Measurements from ENCODE around the gene CADPS2. TPM values are rescaled to one million over a fixed set of nuclear protein-coding genes. Genes with fewer than 3 reads are reported as not detected.

Gene CADPS2
- total RNA-seq, 1 experiment from 2014 or later, result 12.2 TPM

DNA sequence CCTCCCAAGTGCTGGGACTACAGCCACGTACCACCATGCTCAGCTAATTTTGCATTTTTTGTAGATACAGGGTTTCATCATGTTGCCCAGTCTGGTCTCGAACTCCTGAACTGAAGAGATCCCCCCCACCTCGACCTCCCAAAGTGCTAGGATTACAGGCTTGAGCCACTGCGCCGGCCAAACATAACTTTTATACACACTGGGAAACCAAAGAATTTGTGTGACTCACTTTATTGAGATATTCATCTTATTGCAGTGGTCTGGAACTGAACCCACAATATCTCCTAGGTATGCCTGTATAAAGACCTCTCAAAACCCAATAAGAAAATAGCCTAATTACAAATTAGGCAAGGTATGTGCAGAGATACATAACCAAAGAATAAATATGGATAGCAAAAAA, 399.1 kb downstream of the CADPS2 start (continued):
- TF ChIP-seq, protein P1, sequence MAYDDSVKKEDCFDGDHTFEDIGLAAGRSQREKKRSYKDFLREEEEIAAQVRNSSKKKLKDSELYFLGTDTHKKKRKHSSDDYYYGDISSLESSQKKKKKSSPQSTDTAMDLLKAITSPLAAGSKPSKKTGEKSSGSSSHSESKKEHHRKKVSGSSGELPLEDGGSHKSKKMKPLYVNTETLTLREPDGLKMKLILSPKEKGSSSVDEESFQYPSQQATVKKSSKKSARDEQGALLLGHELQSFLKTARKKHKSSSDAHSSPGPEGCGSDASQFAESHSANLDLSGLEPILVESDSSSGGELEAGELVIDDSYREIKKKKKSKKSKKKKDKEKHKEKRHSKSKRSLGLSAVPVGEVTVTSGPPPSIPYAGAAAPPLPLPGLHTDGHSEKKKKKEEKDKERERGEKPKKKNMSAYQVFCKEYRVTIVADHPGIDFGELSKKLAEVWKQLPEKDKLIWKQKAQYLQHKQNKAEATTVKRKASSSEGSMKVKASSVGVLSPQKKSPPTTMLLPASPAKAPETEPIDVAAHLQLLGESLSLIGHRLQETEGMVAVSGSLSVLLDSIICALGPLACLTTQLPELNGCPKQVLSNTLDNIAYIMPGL (CRISPR knock-in tag; IDR thresholded peaks at IDR 0.05), result no peak
- no peak for TF ChIP-seq FOXK1 (CRISPR knock-in tag; IDR thresholded peaks at IDR 0.05)
- TF ChIP-seq, protein P2, sequence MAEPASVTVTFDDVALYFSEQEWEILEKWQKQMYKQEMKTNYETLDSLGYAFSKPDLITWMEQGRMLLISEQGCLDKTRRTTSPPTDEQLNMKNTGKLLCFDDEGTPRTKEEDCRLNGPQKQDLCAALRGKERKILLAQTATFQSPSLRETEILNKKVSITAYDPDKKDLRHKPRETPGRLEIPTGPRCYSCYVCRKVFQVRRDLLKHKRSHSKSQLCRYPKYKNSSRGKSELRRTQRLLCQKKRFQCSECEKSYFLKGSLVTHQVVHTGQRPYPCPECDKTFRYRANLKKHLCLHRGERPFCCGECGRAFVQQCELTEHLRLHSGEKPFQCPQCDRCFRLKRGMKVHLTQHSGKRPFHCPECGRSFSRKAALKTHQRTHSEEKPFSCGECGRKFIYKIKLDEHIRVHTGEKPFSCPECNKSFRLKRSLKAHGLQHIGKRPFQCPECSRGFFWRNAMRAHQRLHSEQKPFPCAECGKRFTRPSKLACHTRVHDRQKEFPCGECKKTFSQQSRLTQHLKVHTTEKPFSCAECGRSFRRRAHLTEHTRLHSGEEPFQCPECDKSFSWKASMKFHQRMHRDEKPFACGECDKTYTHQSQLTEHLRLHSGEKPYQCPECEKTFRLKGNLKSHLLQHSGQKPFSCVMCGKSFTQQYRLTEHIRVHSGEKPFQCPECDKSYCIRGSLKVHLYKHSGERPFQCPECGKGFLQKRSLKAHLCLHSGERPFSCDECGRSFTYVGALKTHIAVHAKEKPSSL (CRISPR knock-in tag; conservative IDR thresholded peaks at IDR 0.05), result no peak
- TF ChIP-seq, protein P3, sequence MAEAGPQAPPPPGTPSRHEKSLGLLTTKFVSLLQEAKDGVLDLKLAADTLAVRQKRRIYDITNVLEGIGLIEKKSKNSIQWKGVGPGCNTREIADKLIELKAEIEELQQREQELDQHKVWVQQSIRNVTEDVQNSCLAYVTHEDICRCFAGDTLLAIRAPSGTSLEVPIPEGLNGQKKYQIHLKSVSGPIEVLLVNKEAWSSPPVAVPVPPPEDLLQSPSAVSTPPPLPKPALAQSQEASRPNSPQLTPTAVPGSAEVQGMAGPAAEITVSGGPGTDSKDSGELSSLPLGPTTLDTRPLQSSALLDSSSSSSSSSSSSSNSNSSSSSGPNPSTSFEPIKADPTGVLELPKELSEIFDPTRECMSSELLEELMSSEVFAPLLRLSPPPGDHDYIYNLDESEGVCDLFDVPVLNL (CRISPR knock-in tag; IDR thresholded peaks at IDR 0.05; ENCODE audit: borderline replicate concordance, low read depth), result no peak
- TF ChIP-seq, protein P4, sequence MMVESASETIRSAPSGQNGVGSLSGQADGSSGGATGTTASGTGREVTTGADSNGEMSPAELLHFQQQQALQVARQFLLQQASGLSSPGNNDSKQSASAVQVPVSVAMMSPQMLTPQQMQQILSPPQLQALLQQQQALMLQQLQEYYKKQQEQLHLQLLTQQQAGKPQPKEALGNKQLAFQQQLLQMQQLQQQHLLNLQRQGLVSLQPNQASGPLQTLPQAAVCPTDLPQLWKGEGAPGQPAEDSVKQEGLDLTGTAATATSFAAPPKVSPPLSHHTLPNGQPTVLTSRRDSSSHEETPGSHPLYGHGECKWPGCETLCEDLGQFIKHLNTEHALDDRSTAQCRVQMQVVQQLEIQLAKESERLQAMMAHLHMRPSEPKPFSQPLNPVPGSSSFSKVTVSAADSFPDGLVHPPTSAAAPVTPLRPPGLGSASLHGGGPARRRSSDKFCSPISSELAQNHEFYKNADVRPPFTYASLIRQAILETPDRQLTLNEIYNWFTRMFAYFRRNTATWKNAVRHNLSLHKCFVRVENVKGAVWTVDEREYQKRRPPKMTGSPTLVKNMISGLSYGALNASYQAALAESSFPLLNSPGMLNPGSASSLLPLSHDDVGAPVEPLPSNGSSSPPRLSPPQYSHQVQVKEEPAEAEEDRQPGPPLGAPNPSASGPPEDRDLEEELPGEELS (CRISPR knock-in tag; IDR thresholded peaks at IDR 0.05), result no peak
- TF ChIP-seq NR1H2 (CRISPR knock-in tag; IDR thresholded peaks at IDR 0.05), result no peak

DNA sequence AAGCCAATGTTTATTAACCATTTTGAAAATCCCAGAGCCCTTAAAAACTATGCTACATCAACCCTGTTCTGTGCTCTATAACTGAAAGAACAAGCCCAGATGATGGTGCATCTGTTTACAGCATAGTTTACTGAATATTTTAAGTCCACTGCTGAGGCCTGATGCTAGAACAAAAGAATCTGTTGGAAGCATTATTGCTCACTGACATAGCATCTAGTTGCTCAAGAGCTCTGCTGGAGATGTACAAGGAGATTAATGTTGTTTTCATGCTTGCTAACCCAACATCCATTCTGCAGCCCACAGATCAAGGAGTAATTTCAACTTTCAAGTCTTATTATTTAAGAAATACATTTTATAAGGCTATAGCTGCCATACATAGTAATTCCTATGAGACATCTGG, 400.4 kb downstream of the CADPS2 start:
- ChIA-PET POLR2A (no interaction called here), CTCF (no interaction called here)
- DNase-seq (ENCODE audit: low spot score) (no peak), ATAC-seq (no peak)
- no peaks in the 10 kb centered on the region for H3K27me3 Mint-ChIP-seq (ENCODE audit: low read depth)
- no peaks in the 10 kb centered on the region for H3K4me1 Mint-ChIP-seq
- no peaks in the 10 kb centered on the region for H3K9me3 Mint-ChIP-seq
- no peak overlapping the region for H3K4me3 Mint-ChIP-seq
- H3K27ac Mint-ChIP-seq, result no peak overlapping the region
- no peaks in the 10 kb centered on the region for H3K36me3 Mint-ChIP-seq
- TF ChIP-seq ATF1 (CRISPR knock-in tag; IDR thresholded peaks at IDR 0.05) (no peak), FOXP1 (CRISPR knock-in tag; IDR thresholded peaks at IDR 0.05; ENCODE audit: borderline replicate concordance) (no peak), CBFB (CRISPR knock-in tag; IDR thresholded peaks at IDR 0.05; ENCODE audit: low read depth) (no peak), PRRX2 (CRISPR knock-in tag; IDR thresholded peaks at IDR 0.05) (no peak), NR1H2 (CRISPR knock-in tag; IDR thresholded peaks at IDR 0.05) (no peak), CREM (CRISPR knock-in tag; IDR thresholded peaks at IDR 0.05) (no peak)
- TF ChIP-seq, protein P5, sequence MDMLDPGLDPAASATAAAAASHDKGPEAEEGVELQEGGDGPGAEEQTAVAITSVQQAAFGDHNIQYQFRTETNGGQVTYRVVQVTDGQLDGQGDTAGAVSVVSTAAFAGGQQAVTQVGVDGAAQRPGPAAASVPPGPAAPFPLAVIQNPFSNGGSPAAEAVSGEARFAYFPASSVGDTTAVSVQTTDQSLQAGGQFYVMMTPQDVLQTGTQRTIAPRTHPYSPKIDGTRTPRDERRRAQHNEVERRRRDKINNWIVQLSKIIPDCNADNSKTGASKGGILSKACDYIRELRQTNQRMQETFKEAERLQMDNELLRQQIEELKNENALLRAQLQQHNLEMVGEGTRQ (CRISPR knock-in tag; IDR thresholded peaks at IDR 0.05), result no peak
- TF ChIP-seq, protein P6, sequence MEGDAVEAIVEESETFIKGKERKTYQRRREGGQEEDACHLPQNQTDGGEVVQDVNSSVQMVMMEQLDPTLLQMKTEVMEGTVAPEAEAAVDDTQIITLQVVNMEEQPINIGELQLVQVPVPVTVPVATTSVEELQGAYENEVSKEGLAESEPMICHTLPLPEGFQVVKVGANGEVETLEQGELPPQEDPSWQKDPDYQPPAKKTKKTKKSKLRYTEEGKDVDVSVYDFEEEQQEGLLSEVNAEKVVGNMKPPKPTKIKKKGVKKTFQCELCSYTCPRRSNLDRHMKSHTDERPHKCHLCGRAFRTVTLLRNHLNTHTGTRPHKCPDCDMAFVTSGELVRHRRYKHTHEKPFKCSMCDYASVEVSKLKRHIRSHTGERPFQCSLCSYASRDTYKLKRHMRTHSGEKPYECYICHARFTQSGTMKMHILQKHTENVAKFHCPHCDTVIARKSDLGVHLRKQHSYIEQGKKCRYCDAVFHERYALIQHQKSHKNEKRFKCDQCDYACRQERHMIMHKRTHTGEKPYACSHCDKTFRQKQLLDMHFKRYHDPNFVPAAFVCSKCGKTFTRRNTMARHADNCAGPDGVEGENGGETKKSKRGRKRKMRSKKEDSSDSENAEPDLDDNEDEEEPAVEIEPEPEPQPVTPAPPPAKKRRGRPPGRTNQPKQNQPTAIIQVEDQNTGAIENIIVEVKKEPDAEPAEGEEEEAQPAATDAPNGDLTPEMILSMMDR (IDR thresholded peaks at IDR 0.05), result no peak
- TF ChIP-seq, protein P7, sequence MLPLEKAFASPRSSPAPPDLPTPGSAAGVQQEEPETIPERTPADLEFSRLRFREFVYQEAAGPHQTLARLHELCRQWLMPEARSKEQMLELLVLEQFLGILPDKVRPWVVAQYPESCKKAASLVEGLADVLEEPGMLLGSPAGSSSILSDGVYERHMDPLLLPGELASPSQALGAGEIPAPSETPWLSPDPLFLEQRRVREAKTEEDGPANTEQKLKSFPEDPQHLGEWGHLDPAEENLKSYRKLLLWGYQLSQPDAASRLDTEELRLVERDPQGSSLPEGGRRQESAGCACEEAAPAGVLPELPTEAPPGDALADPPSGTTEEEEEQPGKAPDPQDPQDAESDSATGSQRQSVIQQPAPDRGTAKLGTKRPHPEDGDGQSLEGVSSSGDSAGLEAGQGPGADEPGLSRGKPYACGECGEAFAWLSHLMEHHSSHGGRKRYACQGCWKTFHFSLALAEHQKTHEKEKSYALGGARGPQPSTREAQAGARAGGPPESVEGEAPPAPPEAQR (CRISPR knock-in tag; IDR thresholded peaks at IDR 0.05), result no peak
- TF ChIP-seq, protein P8, sequence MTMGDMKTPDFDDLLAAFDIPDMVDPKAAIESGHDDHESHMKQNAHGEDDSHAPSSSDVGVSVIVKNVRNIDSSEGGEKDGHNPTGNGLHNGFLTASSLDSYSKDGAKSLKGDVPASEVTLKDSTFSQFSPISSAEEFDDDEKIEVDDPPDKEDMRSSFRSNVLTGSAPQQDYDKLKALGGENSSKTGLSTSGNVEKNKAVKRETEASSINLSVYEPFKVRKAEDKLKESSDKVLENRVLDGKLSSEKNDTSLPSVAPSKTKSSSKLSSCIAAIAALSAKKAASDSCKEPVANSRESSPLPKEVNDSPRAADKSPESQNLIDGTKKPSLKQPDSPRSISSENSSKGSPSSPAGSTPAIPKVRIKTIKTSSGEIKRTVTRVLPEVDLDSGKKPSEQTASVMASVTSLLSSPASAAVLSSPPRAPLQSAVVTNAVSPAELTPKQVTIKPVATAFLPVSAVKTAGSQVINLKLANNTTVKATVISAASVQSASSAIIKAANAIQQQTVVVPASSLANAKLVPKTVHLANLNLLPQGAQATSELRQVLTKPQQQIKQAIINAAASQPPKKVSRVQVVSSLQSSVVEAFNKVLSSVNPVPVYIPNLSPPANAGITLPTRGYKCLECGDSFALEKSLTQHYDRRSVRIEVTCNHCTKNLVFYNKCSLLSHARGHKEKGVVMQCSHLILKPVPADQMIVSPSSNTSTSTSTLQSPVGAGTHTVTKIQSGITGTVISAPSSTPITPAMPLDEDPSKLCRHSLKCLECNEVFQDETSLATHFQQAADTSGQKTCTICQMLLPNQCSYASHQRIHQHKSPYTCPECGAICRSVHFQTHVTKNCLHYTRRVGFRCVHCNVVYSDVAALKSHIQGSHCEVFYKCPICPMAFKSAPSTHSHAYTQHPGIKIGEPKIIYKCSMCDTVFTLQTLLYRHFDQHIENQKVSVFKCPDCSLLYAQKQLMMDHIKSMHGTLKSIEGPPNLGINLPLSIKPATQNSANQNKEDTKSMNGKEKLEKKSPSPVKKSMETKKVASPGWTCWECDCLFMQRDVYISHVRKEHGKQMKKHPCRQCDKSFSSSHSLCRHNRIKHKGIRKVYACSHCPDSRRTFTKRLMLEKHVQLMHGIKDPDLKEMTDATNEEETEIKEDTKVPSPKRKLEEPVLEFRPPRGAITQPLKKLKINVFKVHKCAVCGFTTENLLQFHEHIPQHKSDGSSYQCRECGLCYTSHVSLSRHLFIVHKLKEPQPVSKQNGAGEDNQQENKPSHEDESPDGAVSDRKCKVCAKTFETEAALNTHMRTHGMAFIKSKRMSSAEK (CRISPR knock-in tag; IDR thresholded peaks at IDR 0.05; ENCODE audit: borderline replicate concordance), result no peak
- TF ChIP-seq, protein P9, sequence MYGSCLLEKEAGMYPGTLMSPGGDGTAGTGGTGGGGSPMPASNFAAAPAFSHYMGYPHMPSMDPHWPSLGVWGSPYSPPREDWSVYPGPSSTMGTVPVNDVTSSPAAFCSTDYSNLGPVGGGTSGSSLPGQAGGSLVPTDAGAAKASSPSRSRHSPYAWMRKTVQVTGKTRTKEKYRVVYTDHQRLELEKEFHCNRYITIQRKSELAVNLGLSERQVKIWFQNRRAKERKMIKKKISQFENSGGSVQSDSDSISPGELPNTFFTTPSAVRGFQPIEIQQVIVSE (CRISPR knock-in tag; IDR thresholded peaks at IDR 0.05; ENCODE audit: borderline replicate concordance), result no peak

Data from WTC11 (cell line).